Measurements from ENCODE around the gene SRXN1. TPM values are rescaled to one million over a fixed set of nuclear protein-coding genes. Genes with fewer than 3 reads are reported as not detected.

The SRXN1 gene
- total RNA-seq, 1 experiment from 2014 or later, result 42.6 TPM

- CTCF ChIA-PET, result interaction anchor here (0.9 to 1.7 kb wide), 4 partner anchors 35 to 345 kb away, joined by 3 to 8 read pairs (median 4); no protein-coding TSS in a partner anchor
- H3K4me3 Mint-ChIP-seq (ENCODE audit: unreplicated experiment), result no peak overlapping the region
Measured at GRCh38 chr20:611843-612185, 41.2 kb downstream of the SRXN1 start.

GRCh38 chr20:611047-611842 is 41.8 kb downstream of the SRXN1 start:
- H3K4me3 Mint-ChIP-seq (ENCODE audit: unreplicated experiment), result no peak overlapping the region
- no peak for DNase-seq (ENCODE audit: unreplicated experiment)
- ChIA-PET POLR2A (interaction anchor here (0.6 kb wide), 1 partner anchor 517 kb away, joined by 3 read pairs; no protein-coding TSS in a partner anchor), CTCF (interaction anchor here (0.9 to 1.2 kb wide), 3 partner anchors 35 to 345 kb away, joined by 3 to 4 read pairs (median 3); no protein-coding TSS in a partner anchor)
- H3K27ac Mint-ChIP-seq (ENCODE audit: low read depth, unreplicated experiment), result no peak overlapping the region
- no peaks in the 10 kb centered on the region for H3K4me1 Mint-ChIP-seq (ENCODE audit: insufficient read depth, unreplicated experiment)
- H3K36me3 Mint-ChIP-seq (ENCODE audit: insufficient read depth, unreplicated experiment), result no peaks in the 10 kb centered on the region
- intact Hi-C loops (cut with micrococcal nuclease), result no loop called here
- no peak for TF ChIP-seq CTCF (IDR thresholded peaks at IDR 0.05; ENCODE audit: unreplicated experiment)
- H3K9me3 Mint-ChIP-seq (ENCODE audit: unreplicated experiment), result no peaks in the 10 kb centered on the region
- H3K27me3 Mint-ChIP-seq (ENCODE audit: insufficient read depth, unreplicated experiment), result peaks cover 37% of the 10 kb centered on the region
- no TSS peak for BruUV-seq (replicated peaks)

More at GRCh38 chr20:611843-612185, 41.2 kb downstream of the SRXN1 start:
- Mint-ChIP-seq H3K27ac (ENCODE audit: low read depth, unreplicated experiment) (no peak overlapping the region), H3K4me1 (ENCODE audit: insufficient read depth, unreplicated experiment) (no peaks in the 10 kb centered on the region), H3K27me3 (ENCODE audit: insufficient read depth, unreplicated experiment) (peaks cover 37% of the 10 kb centered on the region), H3K36me3 (ENCODE audit: insufficient read depth, unreplicated experiment) (no peaks in the 10 kb centered on the region), H3K9me3 (ENCODE audit: unreplicated experiment) (no peaks in the 10 kb centered on the region)
- no peak for TF ChIP-seq CTCF (IDR thresholded peaks at IDR 0.05; ENCODE audit: unreplicated experiment)
- DNase-seq (ENCODE audit: unreplicated experiment), result no peak
- intact Hi-C loops (cut with micrococcal nuclease), result no loop called here
- BruUV-seq (replicated peaks), result no TSS peak
- POLR2A ChIA-PET, result interaction anchor here (0.6 kb wide), 1 partner anchor 374 kb away, joined by 3 read pairs; no protein-coding TSS in a partner anchor

- DNase-seq (ENCODE audit: unreplicated experiment), result no peak
- Mint-ChIP-seq H3K9me3 (ENCODE audit: unreplicated experiment) (no peaks in the 10 kb centered on the region), H3K36me3 (ENCODE audit: insufficient read depth, unreplicated experiment) (no peaks in the 10 kb centered on the region), H3K27me3 (ENCODE audit: insufficient read depth, unreplicated experiment) (peaks cover 37% of the 10 kb centered on the region), H3K4me1 (ENCODE audit: insufficient read depth, unreplicated experiment) (no peaks in the 10 kb centered on the region), H3K4me3 (ENCODE audit: unreplicated experiment) (no peak within 1 kb of the TSS), H3K27ac (ENCODE audit: low read depth, unreplicated experiment) (no peak within 1 kb of the TSS)
- BruUV-seq (replicated peaks), result no TSS peak
- POLR2A ChIA-PET, result no interaction called here
- intact Hi-C loops (cut with micrococcal nuclease), result no loop called here
- CTCF ChIA-PET, result interaction anchor here (0.6 to 1.2 kb wide), 3 partner anchors 34 to 140 kb away, joined by 3 to 4 read pairs (median 3); no protein-coding TSS in a partner anchor
- TF ChIP-seq CTCF (IDR thresholded peaks at IDR 0.05; ENCODE audit: unreplicated experiment), result no peak
Measured at GRCh38 chr20:610130-611046, 42.6 kb downstream of the SRXN1 start, which contains the start of gene TCF15. Gene TCF15 (minus strand): TSS chr20:610309. CDS start chr20:610237, 72 bp downstream.

Measured in MCF 10A (cell line).